ENCODE results near the gene IVNS1ABP.

Gene IVNS1ABP

DNA sequence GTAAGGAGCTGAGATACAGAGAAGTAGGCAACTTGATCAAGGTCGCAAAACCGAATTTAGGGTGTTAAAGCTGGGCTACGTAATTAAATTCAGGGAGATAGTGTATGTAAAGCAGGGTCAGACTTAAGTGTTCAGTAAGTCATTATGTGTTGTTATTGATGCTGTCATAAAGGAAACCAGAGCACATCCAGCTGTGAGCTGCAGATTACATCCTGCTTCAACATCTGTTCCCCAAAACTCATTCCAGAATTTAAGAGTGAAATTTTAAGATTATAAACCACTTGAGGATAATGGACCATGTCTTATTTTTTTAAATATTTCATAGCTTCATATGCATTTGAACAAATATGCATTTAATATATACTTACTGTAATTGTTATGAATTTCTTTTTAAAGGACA lies 49.7 kb downstream of the IVNS1ABP start:
- no peak overlapping the region for H3K4me3 ChIP-seq (ENCODE audit: low read depth, low read length)
- TF ChIP-seq, protein P1, sequence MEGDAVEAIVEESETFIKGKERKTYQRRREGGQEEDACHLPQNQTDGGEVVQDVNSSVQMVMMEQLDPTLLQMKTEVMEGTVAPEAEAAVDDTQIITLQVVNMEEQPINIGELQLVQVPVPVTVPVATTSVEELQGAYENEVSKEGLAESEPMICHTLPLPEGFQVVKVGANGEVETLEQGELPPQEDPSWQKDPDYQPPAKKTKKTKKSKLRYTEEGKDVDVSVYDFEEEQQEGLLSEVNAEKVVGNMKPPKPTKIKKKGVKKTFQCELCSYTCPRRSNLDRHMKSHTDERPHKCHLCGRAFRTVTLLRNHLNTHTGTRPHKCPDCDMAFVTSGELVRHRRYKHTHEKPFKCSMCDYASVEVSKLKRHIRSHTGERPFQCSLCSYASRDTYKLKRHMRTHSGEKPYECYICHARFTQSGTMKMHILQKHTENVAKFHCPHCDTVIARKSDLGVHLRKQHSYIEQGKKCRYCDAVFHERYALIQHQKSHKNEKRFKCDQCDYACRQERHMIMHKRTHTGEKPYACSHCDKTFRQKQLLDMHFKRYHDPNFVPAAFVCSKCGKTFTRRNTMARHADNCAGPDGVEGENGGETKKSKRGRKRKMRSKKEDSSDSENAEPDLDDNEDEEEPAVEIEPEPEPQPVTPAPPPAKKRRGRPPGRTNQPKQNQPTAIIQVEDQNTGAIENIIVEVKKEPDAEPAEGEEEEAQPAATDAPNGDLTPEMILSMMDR (IDR thresholded peaks at IDR 0.05; ENCODE audit: low read depth, low read length) = no peak

DNA sequence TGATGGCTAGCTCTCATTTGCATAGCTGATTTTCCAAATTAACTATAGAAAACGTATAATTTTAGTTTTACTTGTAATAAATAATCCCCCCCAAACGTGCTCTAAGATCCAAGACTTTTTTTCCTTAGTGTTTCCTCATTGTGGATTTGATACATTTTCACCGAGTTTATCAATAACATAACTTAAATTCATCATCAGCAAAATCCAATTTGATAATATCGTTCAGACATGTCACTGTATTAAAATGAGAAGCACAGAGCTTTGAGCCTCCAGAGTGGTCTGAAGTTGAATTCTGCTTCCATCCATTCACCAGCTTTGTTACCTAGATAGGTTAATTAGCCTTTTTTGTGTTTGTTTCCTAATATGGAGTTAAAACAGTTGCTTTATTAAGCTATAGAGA lies 51.7 kb downstream of the IVNS1ABP start:
- H3K4me3 ChIP-seq (ENCODE audit: low read depth, low read length) = no peak overlapping the region
- TF ChIP-seq, protein P1 (IDR thresholded peaks at IDR 0.05; ENCODE audit: low read depth, low read length) = no peak

DNA sequence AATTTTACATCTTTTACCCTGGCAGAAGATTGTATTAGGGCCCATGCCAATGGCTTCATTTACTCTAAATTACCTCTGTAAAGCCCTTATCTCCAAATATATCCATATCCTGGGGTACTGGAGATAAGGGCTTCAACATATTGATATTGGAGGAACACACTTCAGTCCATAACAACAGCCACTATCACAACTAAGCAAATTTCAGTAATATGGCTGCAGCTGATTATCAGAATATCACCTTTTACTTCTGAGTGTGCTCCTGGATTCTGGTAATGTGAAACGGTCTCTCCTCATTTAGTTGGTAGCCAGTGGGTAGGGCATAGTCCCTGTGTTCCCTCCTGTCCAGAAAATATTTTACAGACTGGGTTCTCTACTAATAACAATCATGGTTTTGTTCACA lies 53.3 kb downstream of the IVNS1ABP start:
- H3K4me3 ChIP-seq (ENCODE audit: low read depth, low read length) = no peak overlapping the region
- TF ChIP-seq, protein P1 (IDR thresholded peaks at IDR 0.05; ENCODE audit: low read depth, low read length) = no peak

DNA sequence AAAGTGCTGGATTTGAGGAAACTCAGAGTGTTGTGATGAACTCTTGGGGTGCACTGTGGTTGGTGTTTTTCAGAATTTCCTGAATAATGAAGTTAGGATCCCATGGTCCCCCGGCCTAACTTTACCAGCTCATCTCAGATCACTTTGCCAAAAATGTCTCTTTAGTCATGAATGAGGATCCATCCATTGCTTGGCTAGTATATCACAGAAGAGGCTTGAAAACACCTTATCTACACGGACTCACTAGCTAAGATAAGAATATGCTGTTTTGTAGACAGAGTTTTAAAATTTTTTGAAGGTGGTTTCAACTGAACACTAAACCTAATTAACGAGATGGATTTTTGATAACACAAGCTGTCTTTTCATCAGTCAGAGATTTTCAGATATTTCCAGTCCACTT lies 53.8 kb downstream of the IVNS1ABP start:
- TF ChIP-seq, protein P1 (IDR thresholded peaks at IDR 0.05; ENCODE audit: low read depth, low read length) = no peak
- H3K4me3 ChIP-seq (ENCODE audit: low read depth, low read length) = no peak overlapping the region

DNA sequence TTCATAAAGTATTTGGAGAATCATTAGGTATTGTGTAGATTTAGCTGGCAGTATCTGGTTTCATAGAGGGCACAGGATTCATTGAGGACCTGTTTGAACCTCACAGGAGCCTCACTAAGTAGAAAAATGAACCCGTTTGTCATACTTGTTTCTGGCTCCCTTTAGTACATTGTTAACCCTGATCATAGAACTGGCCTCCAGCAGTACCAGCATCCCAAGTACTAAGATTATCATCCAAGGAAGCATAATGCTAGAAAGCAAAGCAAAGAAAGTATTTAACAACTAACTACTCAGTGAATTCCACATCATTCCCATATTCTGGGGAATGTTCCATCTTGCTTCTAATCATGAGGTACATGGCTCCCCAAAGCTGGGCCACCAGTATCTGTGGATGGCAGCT lies 54.9 kb downstream of the IVNS1ABP start:
- TF ChIP-seq, protein P1 (IDR thresholded peaks at IDR 0.05; ENCODE audit: low read depth, low read length) = no peak
- H3K4me3 ChIP-seq (ENCODE audit: low read depth, low read length) = no peak overlapping the region

DNA sequence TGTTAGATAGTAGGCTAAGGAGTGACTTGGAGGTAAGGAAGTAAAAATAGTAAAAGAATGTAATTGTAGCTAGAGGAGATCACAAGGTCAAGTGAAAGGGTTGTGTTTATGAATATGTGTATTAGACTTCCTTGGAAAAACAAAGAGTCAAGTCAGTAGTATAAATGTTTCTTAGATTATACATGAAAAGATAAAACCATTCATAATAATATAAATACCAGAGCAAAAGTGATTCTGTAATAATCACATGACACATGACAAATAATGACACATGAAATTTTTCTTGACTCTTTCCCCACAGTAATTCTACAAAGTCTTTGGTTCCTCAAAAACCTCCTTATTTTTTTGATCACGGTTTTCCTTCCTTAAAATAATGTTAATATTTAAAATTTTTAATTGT lies 56.4 kb downstream of the IVNS1ABP start:
- TF ChIP-seq, protein P1 (IDR thresholded peaks at IDR 0.05; ENCODE audit: low read depth, low read length) = no peak
- H3K4me3 ChIP-seq (ENCODE audit: low read depth, low read length) = no peak overlapping the region

DNA sequence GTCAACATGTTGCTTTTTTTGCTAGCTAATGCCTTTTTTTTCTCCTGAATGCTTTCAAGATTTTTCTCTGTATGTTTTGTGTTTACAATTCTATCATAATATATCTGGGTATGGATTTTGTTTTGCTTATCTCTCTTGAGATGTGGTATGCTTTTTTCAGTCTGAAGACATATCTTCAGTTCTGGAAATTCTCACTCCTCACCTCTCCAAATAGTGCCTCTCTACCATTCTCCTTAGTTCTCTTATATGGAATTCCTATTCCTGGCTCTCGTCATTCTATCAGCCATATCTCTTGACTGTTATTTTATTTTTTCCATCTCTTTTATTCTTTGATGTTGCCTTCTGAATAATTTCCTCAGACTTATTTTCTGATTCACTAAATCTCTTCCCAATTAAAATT lies 58.4 kb downstream of the IVNS1ABP start:
- no peak overlapping the region for H3K4me3 ChIP-seq (ENCODE audit: low read depth, low read length)
- TF ChIP-seq, protein P1 (IDR thresholded peaks at IDR 0.05; ENCODE audit: low read depth, low read length) = no peak
